B cell (primary cell): ENCODE data around the gene ESR1. TPM values are rescaled to one million over a fixed set of nuclear protein-coding genes. Genes with fewer than 3 reads are reported as not detected.

ENCODE experiments used
- ATAC-seq: fragments of 200-7000 bp; cut with Tn5 transposase; one replicate; pipeline ENCODE4 v1.10.0; 2021; ENCODE audit warnings: low read depth, mild to moderate bottlenecking, moderate number of reproducible peaks, moderate library complexity
- CTCF ChIA-PET: fragments of 350-600 bp; sonication (Branson Sonifier 250); formaldehyde crosslinking; loops from one replicate; lab custom pipeline; 2021; ENCODE audit warnings: antibody characterized with exemption, inconsistent platforms; lab: Charles Lee
- POLR2A ChIA-PET: fragments of 350-600 bp; sonication (Branson Sonifier 250); formaldehyde crosslinking; loops from one replicate; lab custom pipeline; 2021; ENCODE audit warnings: antibody characterized with exemption; lab: Charles Lee
- DNase-seq: peaks from one replicate; pipeline ENCODE4 v3.0.0; 2013
- H2AFZ ChIP-seq: 2 replicates; pipeline ENCODE4 v1.6.1; 2012; ENCODE audit warnings: mild to moderate bottlenecking, low read depth, low read length; ENCODE audit not compliant: insufficient read depth, poor library complexity, severe bottlenecking
- H3K27ac ChIP-seq, 2 donors: 1 replicate in 1 of 2; 2 replicates in 1 of 2; pipeline ENCODE4 v1.5.1; 2012 to 2013; ENCODE audit warnings: low read length in 2 of 2, mild to moderate bottlenecking in 2 of 2, moderate library complexity in 1 of 2
- H3K27me3 ChIP-seq, 4 experiments: fragments of 200-600 bp in 1 of 4; sonication (generic) in 1 of 4; replicated peaks in 1 of 4; 1 replicate in 2 of 4; 2 replicates in 2 of 4; pipeline versions ENCODE4 v1.6.1 to v1.7.0; 2013 to 2016; ENCODE audit warnings: low read length in 3 of 4, mild to moderate bottlenecking in 2 of 4, mixed read lengths in 1 of 4, moderate library complexity in 1 of 4; ENCODE audit not compliant: insufficient read depth in 4 of 4, control insufficient read depth in 3 of 4; ENCODE audit errors: control extremely low read depth in 1 of 4
- H3K36me3 ChIP-seq, 2 experiments: replicated peaks in 1 of 2; 1 replicate in 1 of 2; 2 replicates in 1 of 2; pipeline versions ENCODE4 v1.6.1 to v1.7.1; 2013; ENCODE audit warnings: low read length in 1 of 2; ENCODE audit not compliant: insufficient read depth in 2 of 2, control insufficient read depth in 1 of 2; ENCODE audit errors: control extremely low read depth in 1 of 2, extremely low read depth in 1 of 2
- H3K4me1 ChIP-seq, 2 donors: fragments of 200-600 bp in 1 of 2; sonication (generic) in 1 of 2; 1 replicate in 1 of 2; 2 replicates in 1 of 2; pipeline versions ENCODE4 v1.5.1 to v1.6.1; 2013 to 2017; ENCODE audit warnings: low read length in 2 of 2; ENCODE audit not compliant: control insufficient read depth in 2 of 2, insufficient read depth in 2 of 2
- H3K4me2 ChIP-seq: replicated peaks from 2 replicates; pipeline ENCODE3; 2012; ENCODE audit warnings: mild to moderate bottlenecking, low read depth, low read length; ENCODE audit not compliant: poor library complexity, severe bottlenecking
- H3K4me3 ChIP-seq, 5 experiments: fragments of 200-600 bp in 1 of 5; sonication (generic) in 1 of 5; 1 replicate in 3 of 5; 2 replicates in 2 of 5; pipeline versions ENCODE4 v1.5.1 to v1.7.0; 2011 to 2016; ENCODE audit warnings: low read length in 4 of 5, mild to moderate bottlenecking in 4 of 5, low read depth in 2 of 5, control low read depth in 1 of 5, moderate library complexity in 1 of 5; ENCODE audit not compliant: insufficient read depth in 1 of 5; ENCODE audit errors: control extremely low read depth in 1 of 5, extremely low read depth in 1 of 5
- H3K79me2 ChIP-seq: fragments of 200-600 bp; sonication (generic); one replicate; pipeline ENCODE4 v1.6.0; 2016; ENCODE audit warnings: low read length; ENCODE audit not compliant: control insufficient read depth, insufficient read depth
- H3K9ac ChIP-seq: fragments of 200-600 bp; sonication (generic); 2 replicates; pipeline ENCODE4 v1.6.1; 2017; ENCODE audit warnings: mild to moderate bottlenecking, low read length, moderate library complexity
- H3K9me3 ChIP-seq, 3 donors: one replicate each; pipeline versions ENCODE4 v1.6.1 to v1.7.1; 2013; ENCODE audit warnings: low read length in 2 of 3; ENCODE audit not compliant: control insufficient read depth in 2 of 3, insufficient read depth in 1 of 3; ENCODE audit errors: control extremely low read depth in 1 of 3
- H4K20me1 ChIP-seq: 2 replicates; pipeline ENCODE4 v1.6.0; 2012; ENCODE audit warnings: mild to moderate bottlenecking, low read length; ENCODE audit not compliant: insufficient read depth, control insufficient read depth, poor library complexity, severe bottlenecking
- H3K27ac Mint-ChIP-seq: one replicate; pipeline ENCODE4 v1.8.0; 2021; ENCODE audit warnings: mixed read lengths
- H3K27me3 Mint-ChIP-seq: one replicate; pipeline ENCODE4 v1.8.0; 2021; ENCODE audit warnings: mixed read lengths
- H3K4me1 Mint-ChIP-seq: one replicate; pipeline ENCODE4 v1.8.0; 2021; ENCODE audit warnings: mixed read lengths
- H3K4me3 Mint-ChIP-seq: one replicate; pipeline ENCODE4 v1.8.0; 2021; ENCODE audit warnings: mixed read lengths
- H3K9me3 Mint-ChIP-seq: one replicate; pipeline ENCODE4 v1.8.0; 2022; ENCODE audit warnings: mixed read lengths; ENCODE audit not compliant: insufficient read depth
- CTCF ChIP-seq: fragments of 200-600 bp; IDR thresholded peaks from one replicate; pipeline ENCODE4 v1.8.0; 2022; ENCODE audit warnings: antibody characterized with exemption, mild to moderate bottlenecking
- EZH2 ChIP-seq: IDR thresholded peaks from 2 replicates; pipeline ENCODE4 v1.6.1; 2012; ENCODE audit warnings: borderline replicate concordance, low read depth, mild to moderate bottlenecking, moderate library complexity, low read length; ENCODE audit not compliant: insufficient read depth, poor library complexity, severe bottlenecking
- WGBS: methylation state at CpG from one replicate; pipeline ENCODE4 v1.1.5; 2013; ENCODE audit warnings: missing lambda C conversion rate; ENCODE audit not compliant: insufficient coverage; 5-methylcytosine and 5-hydroxymethylcytosine counted together
- intact Hi-C: fragments of 100-400 bp; cut with micrococcal nuclease; formaldehyde crosslinking; loops from one replicate; pipeline ENCODE4 v1.10.0; 2022
- polyA plus RNA-seq: library from polyadenylated mRNA; depleted of rRNA; stranded (reverse); fragments of >200 nt; gene quantifications from 2 replicates; pipeline ENCODE4 v1.2.3, GENCODE V29; 2012
- total RNA-seq, 2 donors: library from RNA; stranded (reverse); fragments of 120-200 nt in 1 of 2; gene quantifications; 1 replicate in 1 of 2; 2 replicates in 1 of 2; pipeline versions ENCODE4 v1.2.3 to v1.2.4, GENCODE V29; 2013 to 2022

ESR1 gene
- total and polyA plus RNA-seq, 2 donors (not counting 1 experiment from before 2014, with no cell fraction given) = 0.46 to 5.9 TPM

GRCh38 chr6:151826517-151827142, 19.1 kb downstream of the ESR1 start:
- Histone ChIP-seq H3K36me3 (no peaks in the 10 kb centered on the region), H2AFZ (no peak overlapping the region), H3K79me2 (no peaks in the 10 kb centered on the region), H4K20me1 (no peaks in the 10 kb centered on the region), H3K27me3 (no peaks in the 10 kb centered on the region), H3K9me3 (peaks cover 0 to 4% (median 0%) of the 10 kb centered on the region in 3 donors), H3K9ac (no peak overlapping the region), H3K4me2 (no peak overlapping the region), H3K4me1 (peaks cover 7 to 10% of the 10 kb centered on the region in 2 donors), H3K4me3 (no peak overlapping the region), H3K27ac (no peak overlapping the region)
- H3K4me3 Mint-ChIP-seq = no peak overlapping the region
- DNase-seq (no peak), ATAC-seq (no peak)
- no peak for TF ChIP-seq CTCF
- TF ChIP-seq EZH2 = no peak
- no peaks in the 10 kb centered on the region for H3K27me3 Mint-ChIP-seq
- H3K9me3 Mint-ChIP-seq = no peaks in the 10 kb centered on the region
- intact Hi-C loops = no loop called here
- WGBS = 95% methylated on average over 3 of the region's 4 CpGs
- ChIA-PET POLR2A (no interaction called here), CTCF (no interaction called here)
- H3K4me1 Mint-ChIP-seq = peaks cover 12% of the 10 kb centered on the region
- H3K27ac Mint-ChIP-seq = no peak overlapping the region

GRCh38 chr6:151832710-151833109, 25.2 kb downstream of the ESR1 start:
- H3K9ac ChIP-seq = no peak overlapping the region
- H3K9me3 Mint-ChIP-seq = peaks cover 4% of the 10 kb centered on the region
- WGBS = 94% methylated on average over 2 of the region's 3 CpGs
- no peak overlapping the region for H3K4me2 ChIP-seq
- H3K4me1 Mint-ChIP-seq = no peaks in the 10 kb centered on the region
- H3K4me1 ChIP-seq = no peaks in the 10 kb centered on the region
- H4K20me1 ChIP-seq = no peaks in the 10 kb centered on the region
- intact Hi-C loops = no loop called here
- POLR2A ChIA-PET = no interaction called here
- TF ChIP-seq EZH2 (no peak), CTCF (no peak)
- H3K27ac Mint-ChIP-seq = no peak overlapping the region
- H3K36me3 ChIP-seq = no peaks in the 10 kb centered on the region
- H3K4me3 Mint-ChIP-seq = no peak overlapping the region
- H3K27ac ChIP-seq = no peak overlapping the region
- no peak overlapping the region for H2AFZ ChIP-seq
- H3K4me3 ChIP-seq = no peak overlapping the region
- DNase-seq = no peak
- no peaks in the 10 kb centered on the region for H3K27me3 Mint-ChIP-seq
- no peaks in the 10 kb centered on the region for H3K9me3 ChIP-seq
- CTCF ChIA-PET = no interaction called here
- ATAC-seq = no peak
- no peaks in the 10 kb centered on the region for H3K27me3 ChIP-seq
- no peaks in the 10 kb centered on the region for H3K79me2 ChIP-seq
